Activated CD4-positive, alpha-beta memory T cell treated with anti-CD3 and anti-CD28 coated beads for 36 hours (primary cell): ENCODE results near the gene ATP4B. TPM values are rescaled to one million over a fixed set of nuclear protein-coding genes. Genes with fewer than 3 reads are reported as not detected.

ENCODE experiments used
- CTCF ChIA-PET: fragments of 350-600 bp; sonication (Branson Sonifier 250); formaldehyde crosslinking; loops from one replicate; lab custom pipeline; 2021; ENCODE audit warnings: antibody characterized with exemption, inconsistent platforms; lab: Charles Lee
- POLR2A ChIA-PET: fragments of 350-600 bp; sonication (Branson Sonifier 250); formaldehyde crosslinking; loops from one replicate; lab custom pipeline; 2021; ENCODE audit warnings: antibody characterized with exemption; lab: Charles Lee
- DNase-seq: peaks from one replicate; pipeline ENCODE4 v3.0.0-alpha.2; 2020
- H3K27ac Mint-ChIP-seq: one replicate; pipeline ENCODE4 v1.8.0; 2021; ENCODE audit warnings: mixed read lengths
- H3K27me3 Mint-ChIP-seq: one replicate; pipeline ENCODE4 v1.8.0; 2021; ENCODE audit warnings: mixed read lengths
- H3K36me3 Mint-ChIP-seq: one replicate; pipeline ENCODE4 v1.8.0; 2021; ENCODE audit warnings: mixed read lengths
- H3K4me1 Mint-ChIP-seq: one replicate; pipeline ENCODE4 v1.8.0; 2021; ENCODE audit warnings: low read depth, mixed read lengths
- H3K4me3 Mint-ChIP-seq: one replicate; pipeline ENCODE4 v1.8.0; 2021; ENCODE audit warnings: mild to moderate bottlenecking, mixed read lengths
- H3K9me3 Mint-ChIP-seq: one replicate; pipeline ENCODE4 v1.8.0; 2021; ENCODE audit warnings: mixed read lengths
- intact Hi-C: fragments of 100-400 bp; cut with micrococcal nuclease; formaldehyde crosslinking; loops from one replicate; pipeline ENCODE4 v1.15.1; 2023
- total RNA-seq, 2 experiments: library from RNA; stranded (reverse); gene quantifications; one replicate each; pipeline ENCODE4 v1.2.3, GENCODE V29; 2021

Gene ATP4B
- total RNA-seq, 2 experiments from 2014 or later, result not detected

- ChIA-PET POLR2A (no interaction called here), CTCF (no interaction called here)
- intact Hi-C loops, result no loop called here
- H3K36me3 Mint-ChIP-seq, result peaks cover 22% of the 10 kb centered on the region
- no peak overlapping the region for H3K4me3 Mint-ChIP-seq
- H3K9me3 Mint-ChIP-seq, result no peaks in the 10 kb centered on the region
- no peak overlapping the region for H3K27ac Mint-ChIP-seq
- DNase-seq, result no peak
- peaks cover 19% of the 10 kb centered on the region for H3K4me1 Mint-ChIP-seq
- no peaks in the 10 kb centered on the region for H3K27me3 Mint-ChIP-seq
Measured at GRCh38 chr13:113613789-113614379, 44.1 kb downstream of the ATP4B start.

DNA sequence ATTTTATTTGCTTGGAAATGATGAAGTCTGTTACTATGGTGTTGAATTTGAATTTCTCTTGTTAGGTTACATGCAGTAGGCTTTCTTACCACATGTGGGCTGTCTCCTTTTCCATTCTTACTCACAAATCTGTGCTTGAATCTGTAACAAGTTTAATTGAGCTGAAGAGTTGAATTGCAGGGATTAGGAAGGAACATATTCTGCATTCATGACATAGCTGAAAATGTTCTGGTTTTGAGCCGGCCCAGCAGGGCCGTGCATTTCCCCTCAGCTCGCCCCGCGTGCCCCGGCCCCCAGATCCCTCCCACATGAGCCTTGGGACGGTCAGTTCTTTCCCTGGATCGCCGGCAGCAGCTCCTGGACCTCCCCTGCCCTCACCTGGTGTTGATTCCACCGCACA, 45.4 kb downstream of the ATP4B start:
- Mint-ChIP-seq H3K9me3 (no peaks in the 10 kb centered on the region), H3K36me3 (peaks cover 21% of the 10 kb centered on the region), H3K27ac (no peak overlapping the region), H3K4me3 (no peak overlapping the region), H3K4me1 (peaks cover 22% of the 10 kb centered on the region), H3K27me3 (no peaks in the 10 kb centered on the region)
- DNase-seq, result no peak
- intact Hi-C loops, result no loop called here
- CTCF ChIA-PET, result no interaction called here
- POLR2A ChIA-PET, result no interaction called here

GRCh38 chr13:113611996-113612395, 46.0 kb downstream of the ATP4B start:
- DNase-seq, result no peak
- Mint-ChIP-seq H3K9me3 (no peaks in the 10 kb centered on the region), H3K27me3 (no peaks in the 10 kb centered on the region), H3K4me3 (no peak overlapping the region), H3K27ac (no peak overlapping the region), H3K36me3 (peaks cover 21% of the 10 kb centered on the region), H3K4me1 (peaks cover 22% of the 10 kb centered on the region)
- intact Hi-C loops, result no loop called here
- ChIA-PET POLR2A (no interaction called here), CTCF (no interaction called here)

GRCh38 chr13:113610266-113610665, 47.7 kb downstream of the ATP4B start:
- H3K27ac Mint-ChIP-seq, result no peak overlapping the region
- H3K36me3 Mint-ChIP-seq, result peaks cover 21% of the 10 kb centered on the region
- H3K27me3 Mint-ChIP-seq, result no peaks in the 10 kb centered on the region
- no peaks in the 10 kb centered on the region for H3K9me3 Mint-ChIP-seq
- ChIA-PET CTCF (no interaction called here), POLR2A (no interaction called here)
- intact Hi-C loops, result no loop called here
- no peak overlapping the region for H3K4me3 Mint-ChIP-seq
- DNase-seq, result no peak
- H3K4me1 Mint-ChIP-seq, result peaks cover 22% of the 10 kb centered on the region

DNA sequence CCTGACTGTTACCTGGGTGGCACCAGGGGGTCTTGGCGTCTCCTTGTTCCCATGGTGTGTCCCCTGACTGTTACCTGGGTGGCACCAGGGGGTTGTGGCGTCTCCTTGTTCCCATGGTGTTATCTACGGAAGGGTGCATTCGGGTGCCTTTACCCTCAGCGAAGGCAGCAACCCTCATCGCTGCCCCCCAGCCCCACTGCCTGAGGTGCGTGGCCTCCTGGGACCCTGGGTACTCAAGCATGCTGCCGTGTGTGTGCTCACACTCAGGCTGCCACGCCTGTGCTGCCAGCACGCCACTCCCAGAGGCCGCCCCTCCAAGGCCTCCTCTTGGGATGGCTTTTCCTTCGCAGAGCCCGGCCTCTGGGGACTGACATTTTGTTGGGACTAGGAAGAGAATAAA, 48.4 kb downstream of the ATP4B start:
- POLR2A ChIA-PET, result no interaction called here
- CTCF ChIA-PET, result no interaction called here
- Mint-ChIP-seq H3K9me3 (no peaks in the 10 kb centered on the region), H3K27me3 (no peaks in the 10 kb centered on the region), H3K4me1 (peaks cover 27% of the 10 kb centered on the region), H3K36me3 (peaks cover 23% of the 10 kb centered on the region), H3K27ac (no peak overlapping the region), H3K4me3 (no peak overlapping the region)
- intact Hi-C loops, result no loop called here
- no peak for DNase-seq

DNA sequence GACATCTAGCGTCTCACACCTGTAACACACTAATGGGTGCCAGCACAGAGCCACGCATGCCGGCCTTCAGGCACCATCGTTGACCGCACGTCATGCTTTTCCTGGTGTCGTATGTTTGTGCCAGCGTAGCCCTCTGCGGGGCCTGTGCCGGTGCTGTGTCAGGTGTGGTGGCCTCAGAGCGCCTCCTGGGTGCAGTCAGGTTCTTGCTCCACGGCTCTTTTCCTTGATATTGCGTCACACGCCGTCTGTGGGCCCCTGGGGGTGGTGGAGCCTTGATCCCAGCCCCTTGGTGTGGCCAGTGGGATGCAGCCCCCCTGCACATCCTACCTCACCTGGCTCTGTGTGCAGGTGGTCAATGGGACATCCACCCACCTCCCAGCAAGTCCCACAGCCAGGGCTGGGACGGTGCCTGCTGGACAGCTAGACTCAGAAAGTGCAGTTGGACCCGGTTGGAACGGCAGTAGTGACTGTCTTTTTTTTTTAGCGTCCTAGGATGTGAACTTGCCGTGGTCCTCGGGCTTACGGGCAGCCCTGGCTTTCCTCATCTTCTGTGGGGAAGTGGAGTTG, 48.9 kb downstream of the ATP4B start:
- Mint-ChIP-seq H3K27ac (no peak overlapping the region), H3K36me3 (peaks cover 23% of the 10 kb centered on the region), H3K27me3 (no peaks in the 10 kb centered on the region), H3K4me3 (no peak overlapping the region), H3K9me3 (no peaks in the 10 kb centered on the region), H3K4me1 (peaks cover 28% of the 10 kb centered on the region)
- no peak for DNase-seq
- CTCF ChIA-PET, result no interaction called here
- intact Hi-C loops, result no loop called here
- POLR2A ChIA-PET, result no interaction called here

DNA sequence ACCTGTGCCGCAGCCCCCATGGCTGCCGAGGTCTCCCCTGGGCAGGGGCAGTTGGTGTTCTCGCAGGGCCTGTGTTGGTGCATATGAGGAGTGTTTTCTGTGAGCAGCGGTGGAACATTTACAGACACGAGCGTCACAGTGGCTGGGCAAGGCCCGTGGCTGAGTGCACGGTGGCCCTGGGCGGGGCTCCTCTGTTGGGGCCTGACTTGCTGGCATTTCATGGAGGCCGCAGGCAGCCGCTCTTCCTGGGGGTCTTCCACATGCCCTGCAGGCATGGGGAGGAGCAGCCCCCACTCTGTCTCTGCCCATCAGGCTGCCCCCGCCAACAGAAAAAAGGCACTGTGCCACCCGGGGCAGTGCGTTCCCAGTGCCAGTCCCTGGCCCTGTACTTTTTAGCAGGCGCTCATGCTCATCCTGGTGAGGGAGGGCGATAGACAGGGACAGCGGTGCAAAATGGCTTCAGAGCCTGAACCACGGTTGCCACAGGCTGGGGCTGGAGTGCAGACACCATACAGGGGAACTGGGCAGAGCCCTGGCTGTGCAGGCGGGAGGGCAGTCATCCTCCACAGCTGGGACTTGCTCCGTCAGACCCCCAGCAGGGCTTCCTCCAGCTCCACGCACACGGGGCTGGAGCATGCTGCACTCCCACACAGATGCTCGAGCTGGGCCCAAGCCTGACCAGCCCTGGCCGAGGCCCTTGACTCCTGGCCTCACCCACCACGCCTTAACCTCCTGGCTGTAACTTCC, 49.9 kb downstream of the ATP4B start:
- intact Hi-C loops, result no loop called here
- no peaks in the 10 kb centered on the region for H3K27me3 Mint-ChIP-seq
- POLR2A ChIA-PET, result no interaction called here
- H3K36me3 Mint-ChIP-seq, result peaks cover 23% of the 10 kb centered on the region
- H3K9me3 Mint-ChIP-seq, result no peaks in the 10 kb centered on the region
- DNase-seq, result no peak
- peak overlapping the region; percentile 44 for H3K27ac Mint-ChIP-seq
- no peak overlapping the region for H3K4me3 Mint-ChIP-seq
- peaks cover 32% of the 10 kb centered on the region for H3K4me1 Mint-ChIP-seq
- CTCF ChIA-PET, result no interaction called here

DNA sequence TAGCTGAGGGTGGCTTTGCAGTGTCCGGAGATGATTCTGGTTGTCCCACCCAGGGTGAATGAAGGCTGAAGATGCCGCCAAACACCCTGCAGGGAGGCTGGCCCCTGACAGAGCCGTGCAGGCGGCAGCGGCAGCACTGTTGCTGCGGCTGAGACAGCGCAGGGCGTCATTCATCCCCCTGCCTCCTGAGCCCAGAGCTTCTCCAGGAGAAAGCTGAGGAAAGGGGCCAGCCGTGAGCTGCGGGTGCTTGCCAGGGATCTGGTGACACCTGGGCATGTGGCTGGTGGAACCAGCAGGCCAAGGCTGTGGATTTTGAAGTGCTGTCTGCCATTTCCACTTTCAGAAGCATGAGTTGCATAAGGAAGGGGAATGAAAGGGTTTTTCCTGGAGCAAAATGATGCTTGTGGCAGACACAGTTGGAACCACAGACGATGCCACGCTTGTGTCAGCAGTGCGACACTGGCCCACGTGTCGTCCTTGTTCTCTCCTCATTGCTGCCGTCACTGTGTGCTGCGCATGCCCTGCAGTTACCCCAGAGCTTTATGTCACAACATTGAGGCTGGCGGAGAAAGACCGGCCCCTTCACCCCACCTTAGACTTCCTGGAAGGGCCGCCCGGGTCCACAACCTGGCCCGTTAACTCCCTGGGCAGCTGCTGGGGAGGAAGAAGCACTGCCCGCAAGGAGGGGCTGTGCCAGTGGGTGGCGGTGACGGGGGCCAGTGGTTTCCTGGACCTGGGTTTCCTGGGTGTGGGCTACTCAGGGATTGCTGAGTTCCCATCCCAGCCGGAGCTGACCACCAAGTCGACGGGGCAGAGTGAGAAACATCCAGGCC, 50.7 kb downstream of the ATP4B start:
- intact Hi-C loops, result no loop called here
- DNase-seq, result no peak
- Mint-ChIP-seq H3K4me3 (no peak overlapping the region), H3K9me3 (no peaks in the 10 kb centered on the region), H3K36me3 (peaks cover 20% of the 10 kb centered on the region), H3K4me1 (peaks cover 29% of the 10 kb centered on the region), H3K27me3 (no peaks in the 10 kb centered on the region), H3K27ac (no peak overlapping the region)
- ChIA-PET CTCF (no interaction called here), POLR2A (no interaction called here)

- Mint-ChIP-seq H3K27ac (no peak overlapping the region), H3K9me3 (no peaks in the 10 kb centered on the region), H3K4me1 (peaks cover 25% of the 10 kb centered on the region), H3K27me3 (no peaks in the 10 kb centered on the region), H3K36me3 (peaks cover 11% of the 10 kb centered on the region), H3K4me3 (no peak overlapping the region)
- ChIA-PET CTCF (no interaction called here), POLR2A (no interaction called here)
- no peak for DNase-seq
- intact Hi-C loops, result no loop called here
Measured at GRCh38 chr13:113605866-113606438, 52.0 kb downstream of the ATP4B start.

- Mint-ChIP-seq H3K9me3 (no peaks in the 10 kb centered on the region), H3K36me3 (peaks cover 7% of the 10 kb centered on the region), H3K27me3 (no peaks in the 10 kb centered on the region), H3K27ac (no peak overlapping the region), H3K4me1 (peaks cover 22% of the 10 kb centered on the region), H3K4me3 (no peak overlapping the region)
- no peak for DNase-seq
- ChIA-PET CTCF (no interaction called here), POLR2A (no interaction called here)
- intact Hi-C loops, result no loop called here
Measured at GRCh38 chr13:113605461-113605860, 52.5 kb downstream of the ATP4B start.

DNA sequence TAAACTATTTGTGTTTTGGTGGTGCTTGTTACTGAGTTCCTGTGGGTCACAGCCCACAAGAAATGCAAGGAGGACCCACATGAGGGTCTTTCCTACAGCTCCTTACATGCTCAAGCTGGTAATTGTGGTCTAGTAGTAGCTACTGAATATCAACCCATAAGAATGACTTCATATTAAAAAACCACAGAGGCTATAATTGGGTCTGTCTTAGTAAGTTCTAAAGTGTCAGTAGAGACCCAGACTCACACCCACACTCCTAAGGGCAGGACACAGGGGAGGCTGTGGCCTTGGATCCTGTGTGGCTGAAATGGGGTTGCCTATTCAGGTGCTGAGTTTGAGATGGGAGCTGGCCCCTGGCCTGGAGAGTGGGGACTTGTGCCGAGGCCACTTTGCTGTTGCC, 53.8 kb downstream of the ATP4B start:
- intact Hi-C loops, result no loop called here
- Mint-ChIP-seq H3K9me3 (no peaks in the 10 kb centered on the region), H3K27me3 (no peaks in the 10 kb centered on the region), H3K4me3 (no peak overlapping the region), H3K27ac (no peak overlapping the region), H3K4me1 (peaks cover 21% of the 10 kb centered on the region), H3K36me3 (peaks cover 12% of the 10 kb centered on the region)
- POLR2A ChIA-PET, result no interaction called here
- CTCF ChIA-PET, result no interaction called here
- DNase-seq, result no peak

DNA sequence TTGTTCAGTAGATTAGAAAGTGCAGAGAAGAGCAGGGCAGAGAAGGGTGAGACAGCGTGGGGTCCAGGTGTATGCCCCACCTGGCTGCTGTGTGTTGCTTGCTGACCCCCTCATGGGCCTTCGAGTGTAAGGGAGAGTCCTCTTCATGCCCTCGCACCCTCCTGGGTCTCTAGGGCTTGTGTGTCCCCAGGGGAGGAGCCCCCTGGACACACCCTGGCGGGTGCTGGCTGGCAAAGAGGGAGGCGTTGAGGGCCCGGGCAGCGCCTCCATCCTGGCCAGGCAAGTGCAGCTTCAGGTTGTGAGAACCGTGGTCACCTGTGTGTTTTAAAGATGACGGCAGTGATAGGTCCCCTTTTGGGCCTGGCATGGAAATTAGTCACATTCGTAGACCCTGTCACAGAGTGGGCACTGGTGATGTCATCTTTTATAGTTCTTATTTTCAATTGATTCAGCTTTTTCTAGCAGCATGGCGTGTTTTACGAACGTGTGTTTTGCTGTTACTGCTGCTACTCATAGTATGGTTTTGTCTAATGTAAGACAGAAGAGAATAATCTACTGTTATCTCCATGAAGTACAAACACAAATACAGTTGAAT, 54.8 kb downstream of the ATP4B start:
- peaks cover 18% of the 10 kb centered on the region for H3K4me1 Mint-ChIP-seq
- ChIA-PET CTCF (no interaction called here), POLR2A (no interaction called here)
- H3K9me3 Mint-ChIP-seq, result no peaks in the 10 kb centered on the region
- H3K27me3 Mint-ChIP-seq, result no peaks in the 10 kb centered on the region
- DNase-seq, result no peak
- H3K27ac Mint-ChIP-seq, result no peak overlapping the region
- H3K4me3 Mint-ChIP-seq, result no peak overlapping the region
- peaks cover 17% of the 10 kb centered on the region for H3K36me3 Mint-ChIP-seq
- intact Hi-C loops, result no loop called here
